GM19240 (cell line): ENCODE data around the gene NRAS.

Source experiments
- DNase-seq: peaks from one replicate; pipeline ENCODE4 v3.0.0; 2011; ENCODE audit warnings: low spot score; ENCODE audit not compliant: insufficient read length

Gene NRAS

DNA sequence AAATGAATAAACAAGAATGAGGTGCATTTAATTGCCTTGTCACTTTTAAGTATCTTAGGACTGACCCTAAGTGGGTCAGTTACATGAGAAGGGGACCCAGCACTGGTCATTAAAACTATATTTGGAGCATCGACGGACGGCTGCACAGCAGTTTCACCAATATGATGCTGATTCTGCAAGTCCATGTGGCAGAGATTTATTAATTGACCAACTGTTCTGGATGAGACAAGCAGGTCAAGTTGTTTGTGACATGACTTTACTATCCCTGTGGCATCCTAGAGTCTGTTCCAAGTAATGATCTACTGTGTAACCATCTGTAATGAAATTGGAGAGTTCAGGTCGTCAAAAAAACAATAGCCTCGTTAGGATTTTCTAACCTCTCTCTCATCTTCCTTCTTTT is 30.7 kb downstream of the NRAS start:
- DNase-seq = no peak

DNA sequence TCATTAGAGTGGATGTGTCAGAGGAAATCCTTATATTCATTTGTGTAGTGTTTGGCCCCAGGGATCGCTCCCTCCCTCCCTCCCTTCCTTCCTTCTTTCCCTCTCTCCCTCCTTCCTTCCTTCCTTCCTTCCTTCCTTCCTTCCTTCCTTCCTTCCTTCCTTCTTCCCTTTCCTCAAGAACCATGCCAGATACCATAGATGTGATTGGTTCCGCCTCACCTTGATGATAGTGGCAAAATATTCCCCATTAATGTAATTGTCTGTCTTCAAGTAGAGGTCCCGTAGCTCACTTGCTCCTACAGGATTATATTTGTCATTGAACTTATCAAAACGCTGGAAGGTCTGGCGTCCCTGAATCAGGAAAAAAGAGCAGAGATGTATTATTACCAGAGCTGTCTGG is 38.9 kb downstream of the NRAS start:
- DNase-seq = no peak

DNA sequence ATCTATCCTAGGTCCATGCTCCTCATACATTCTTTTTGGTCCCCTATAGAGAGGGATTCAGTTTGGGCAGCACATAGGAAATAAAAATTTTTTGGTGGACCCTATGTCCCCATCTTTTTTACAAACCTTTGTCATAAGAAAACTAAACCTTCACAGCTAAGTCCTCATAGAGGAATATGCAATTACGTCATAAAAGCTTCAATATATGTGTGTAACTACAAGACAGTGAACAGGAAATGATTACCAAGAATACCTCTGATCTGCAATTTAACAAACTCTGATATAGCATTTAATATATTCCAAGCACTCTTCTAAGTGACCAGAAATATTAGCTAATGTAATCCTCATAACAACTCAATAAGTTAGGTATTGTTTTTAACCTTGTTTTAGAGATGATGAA is 40.5 kb downstream of the NRAS start:
- no peak for DNase-seq

DNA sequence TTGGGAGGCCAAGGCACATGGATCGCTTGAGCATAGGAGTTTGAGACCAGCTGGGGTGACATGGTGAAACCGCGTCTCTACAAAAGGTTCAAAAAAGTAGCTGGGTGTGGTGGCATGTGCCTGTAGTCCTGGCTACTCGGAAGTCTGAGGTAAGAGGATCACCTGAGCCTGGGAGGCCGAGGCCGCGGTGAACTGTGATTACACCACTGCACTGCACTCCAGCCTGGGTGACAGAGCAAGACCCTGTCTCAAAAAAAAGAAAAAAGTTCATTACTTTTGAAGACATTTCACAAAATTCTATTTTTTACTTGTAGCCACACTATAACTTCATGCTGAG is 44.7 kb downstream of the NRAS start:
- no peak for DNase-seq

DNA sequence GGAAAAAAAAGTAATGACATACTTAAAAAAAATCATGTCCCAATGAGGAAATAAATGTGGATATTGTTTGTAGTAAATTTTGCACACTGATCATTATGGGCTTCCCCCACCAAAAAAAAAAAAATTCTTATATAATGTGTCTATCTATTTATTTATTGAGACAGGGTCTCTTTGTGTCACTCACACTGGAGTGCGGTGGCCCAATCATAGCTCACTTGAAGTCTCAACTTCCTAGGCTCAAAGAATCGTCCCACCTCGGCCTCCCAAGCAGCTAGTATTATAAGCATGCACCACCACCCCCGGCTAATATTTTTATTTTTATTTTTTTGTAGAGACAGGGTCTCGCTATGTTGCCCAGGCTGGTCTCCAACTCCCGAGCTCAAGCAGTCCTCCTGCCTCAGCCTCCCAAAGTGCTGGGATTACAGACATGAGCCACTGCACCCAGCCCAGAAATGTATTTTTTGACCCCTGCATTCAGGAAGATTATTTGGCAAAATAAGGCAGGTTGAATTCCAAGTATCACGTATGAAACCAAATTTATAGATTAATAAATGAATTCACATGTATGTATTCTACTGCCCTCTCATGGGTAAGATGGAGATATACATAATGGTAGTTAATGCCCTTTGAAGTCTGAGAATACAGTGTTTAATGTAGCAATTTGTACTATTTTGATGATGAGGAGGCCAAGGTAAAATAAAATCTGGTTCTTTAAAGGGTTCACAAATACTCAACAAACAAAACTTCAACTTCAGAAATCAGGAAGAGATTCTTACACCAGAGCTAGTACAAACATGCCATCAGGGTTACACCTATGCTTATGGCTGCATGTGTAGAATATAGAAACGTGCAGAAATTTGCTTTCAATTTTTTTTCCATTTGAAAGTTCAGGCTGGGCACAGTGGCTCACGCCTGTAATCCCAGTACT is 45.3 kb downstream of the NRAS start:
- no peak for DNase-seq

DNA sequence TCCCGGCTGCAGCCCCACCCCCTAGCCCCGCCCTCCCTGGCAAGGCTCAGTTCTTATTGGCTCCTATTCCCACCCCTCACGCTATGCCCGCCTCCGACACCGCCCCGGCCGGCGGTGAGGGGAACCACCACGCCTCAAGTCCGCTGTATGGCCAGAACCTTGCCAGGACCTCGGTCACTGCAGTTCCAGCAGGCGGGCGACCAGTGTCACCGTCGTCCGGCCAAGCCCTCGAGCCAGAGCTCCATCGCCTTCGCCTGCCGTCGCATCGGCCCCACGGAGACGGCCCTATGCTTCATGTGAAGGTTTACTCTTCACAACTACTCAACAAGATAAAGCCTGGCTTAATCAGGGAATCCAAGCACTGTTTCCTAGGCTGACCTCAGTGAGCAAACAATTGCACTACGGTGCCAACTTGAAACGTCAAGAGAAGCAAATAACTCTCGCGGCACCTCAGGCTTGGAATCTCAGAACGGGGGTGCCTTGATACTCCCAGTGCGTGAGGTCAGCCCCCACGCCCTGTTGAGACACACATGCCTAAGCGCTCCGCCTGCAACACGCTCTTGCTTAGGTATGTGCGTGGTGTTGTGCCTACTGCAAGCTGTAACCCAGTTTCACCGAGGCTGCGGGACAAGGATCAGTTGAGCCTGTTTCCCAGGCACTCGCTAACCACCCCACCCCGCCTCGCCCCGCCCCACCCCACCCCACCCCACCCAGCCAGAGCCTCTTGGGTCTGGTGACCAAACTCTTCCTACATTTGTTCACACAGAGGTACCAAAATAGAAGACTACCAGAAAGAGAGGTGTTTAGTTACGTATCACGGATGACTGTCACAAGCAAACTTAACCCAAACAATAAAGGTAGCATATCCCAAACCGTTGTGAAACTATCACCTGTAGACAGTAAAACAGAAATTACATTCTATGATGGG is 46.2 kb downstream of the NRAS start:
- peak; percentile 67 for DNase-seq

DNA sequence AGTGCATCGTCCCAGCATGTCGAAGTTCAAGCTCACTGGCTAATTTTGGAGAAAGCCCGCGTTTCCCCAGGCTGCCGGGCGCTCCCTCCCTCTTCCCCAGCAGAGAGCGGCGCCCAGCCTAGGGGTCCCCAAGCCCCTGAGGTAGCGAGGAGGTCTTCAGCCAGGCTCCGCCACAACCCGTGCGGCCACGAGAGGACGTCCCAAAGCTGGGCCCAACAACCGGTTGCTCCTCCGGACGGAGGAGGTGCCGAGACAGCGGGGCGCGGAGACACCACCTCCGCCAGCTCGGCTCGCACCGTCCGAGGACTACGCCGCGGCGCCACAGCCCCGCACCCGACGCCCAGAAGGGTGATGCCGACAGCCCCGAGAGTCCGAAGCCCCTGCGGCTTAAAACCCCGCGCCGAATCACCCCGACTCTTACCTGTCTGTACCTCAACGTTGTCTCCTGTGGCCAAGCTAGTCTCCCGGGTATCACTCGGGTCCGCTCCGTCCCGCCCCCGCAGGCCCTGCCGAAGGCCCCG is 46.9 kb downstream of the NRAS start, which contains the start of gene DENND2C:
Gene DENND2C, minus strand, starts transcription at position 488 of the 521 bp plus-strand sequence. CDS start 44,065 bp downstream, outside the sequence.
- DNase-seq = peak; percentile 14

DNA sequence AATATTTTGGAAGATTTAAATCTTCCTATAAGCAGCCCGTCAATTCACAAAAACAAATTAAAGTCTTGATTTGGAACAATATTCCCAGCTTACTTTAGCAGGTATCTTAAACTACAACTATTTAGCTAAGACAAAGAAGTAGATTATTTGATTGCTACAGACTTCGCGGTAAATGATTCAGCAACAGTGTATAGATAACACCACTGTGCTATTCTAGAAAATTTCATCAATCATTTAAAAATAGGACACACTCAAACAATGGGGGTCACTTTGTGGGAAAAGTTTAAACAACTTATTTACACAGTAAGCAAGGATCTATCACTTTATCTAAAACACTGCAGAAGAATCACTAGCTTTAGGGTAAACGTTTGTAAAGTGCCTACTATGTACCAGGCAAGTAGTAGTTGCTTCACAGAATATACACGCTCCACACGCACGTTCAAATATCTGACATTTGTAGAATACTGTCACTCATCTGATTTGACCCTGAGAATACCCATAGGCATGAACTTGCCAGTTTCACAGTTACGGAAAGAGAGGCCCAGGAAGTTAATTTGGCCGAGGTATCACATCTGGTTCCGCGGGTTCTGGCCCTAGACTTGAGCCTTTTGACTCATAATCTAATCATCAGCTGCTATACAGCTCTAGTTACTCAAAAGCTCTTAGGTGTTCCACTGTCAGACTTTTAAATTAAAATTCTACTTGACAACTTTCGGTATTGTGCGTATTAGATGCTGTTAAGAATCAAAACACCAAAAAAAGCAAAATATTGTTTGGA is 47.6 kb downstream of the NRAS start:
- no peak for DNase-seq

DNA sequence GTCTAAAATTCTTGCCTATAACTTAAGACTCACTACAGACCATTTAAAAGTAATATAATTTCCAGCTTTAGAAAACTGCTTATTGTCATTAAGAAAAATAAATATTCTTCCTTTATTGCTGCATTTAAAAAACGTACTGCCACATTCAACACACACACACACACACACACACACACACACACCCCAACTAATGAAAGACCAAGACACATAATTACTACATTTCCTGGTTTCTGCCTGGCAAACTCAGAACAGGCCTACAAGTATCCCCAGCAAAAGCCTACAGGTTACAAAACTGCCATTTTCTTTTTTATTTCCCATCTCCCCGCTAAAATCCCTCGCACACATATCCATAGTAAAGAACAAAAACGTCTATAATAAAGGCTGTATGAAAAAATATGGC is 48.2 kb downstream of the NRAS start:
- no peak for DNase-seq

DNA sequence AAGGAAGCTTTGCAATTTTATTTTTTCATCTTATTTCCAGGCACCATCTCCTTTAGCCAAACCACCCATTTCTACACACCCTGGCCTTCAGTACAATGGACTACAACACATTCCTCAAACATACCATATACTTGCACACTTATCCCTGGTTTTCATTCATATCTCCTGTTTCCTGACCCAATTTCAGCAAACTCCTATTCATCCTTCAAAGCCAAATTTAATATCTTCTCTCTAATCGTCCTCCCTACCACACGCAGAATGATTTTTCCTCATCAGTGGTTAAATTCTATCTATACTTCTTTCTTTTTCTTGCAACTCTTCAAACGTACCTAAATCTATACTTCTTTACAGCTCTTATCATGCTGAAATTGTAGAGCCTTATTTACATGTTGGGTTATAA is 49.6 kb downstream of the NRAS start:
- DNase-seq = no peak

DNA sequence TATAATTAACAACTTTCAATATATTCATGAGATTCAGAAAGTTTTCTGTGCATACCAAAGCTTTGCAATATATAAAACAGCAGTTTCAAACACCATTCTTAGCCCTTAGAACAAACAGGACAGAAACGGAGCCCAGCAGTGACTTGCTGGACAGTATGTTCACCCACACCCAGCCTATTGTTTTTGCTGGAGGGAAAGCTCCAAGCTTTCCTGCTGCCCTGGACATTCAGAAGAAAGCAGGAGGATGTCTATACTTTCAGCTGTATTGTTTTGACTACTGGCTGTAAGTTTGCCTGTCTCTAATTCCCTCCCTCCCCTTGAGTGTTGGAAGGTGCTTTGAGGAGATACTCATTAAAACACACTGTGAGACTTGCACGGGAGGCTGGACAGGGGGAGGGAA is 56.3 kb downstream of the NRAS start:
- no peak for DNase-seq
